Mesenchymal stem cell (in vitro differentiated cells and primary cell): Measurements from ENCODE around the gene JCHAIN. TPM values are rescaled to one million over a fixed set of nuclear protein-coding genes. Genes with fewer than 3 reads are reported as not detected.

Experiments used
- DNase-seq: peaks from one replicate; pipeline ENCODE4 v3.0.0-alpha.2; 2013
- H2AFZ ChIP-seq: one replicate; pipeline ENCODE4 v1.6.1; 2013; ENCODE audit warnings: low read depth, mild to moderate bottlenecking, control low read depth, inconsistent platforms, low read length, moderate library complexity
- H2AK5ac ChIP-seq: 2 replicates; pipeline ENCODE4 v1.6.1; 2013; ENCODE audit warnings: low read length, moderate library complexity, mild to moderate bottlenecking, inconsistent platforms; ENCODE audit not compliant: severe bottlenecking
- H2BK120ac ChIP-seq: one replicate; pipeline ENCODE4 v1.6.1; 2013; ENCODE audit warnings: low read depth, mild to moderate bottlenecking, inconsistent platforms, low read length, moderate library complexity
- H2BK12ac ChIP-seq, 2 experiments: one replicate each; pipeline ENCODE4 v1.6.1; 2013; ENCODE audit warnings: inconsistent platforms in 2 of 2, low read length in 2 of 2, mild to moderate bottlenecking in 2 of 2, moderate library complexity in 2 of 2, control low read depth in 1 of 2
- H2BK15ac ChIP-seq: one replicate; pipeline ENCODE4 v1.6.1; 2013; ENCODE audit warnings: mild to moderate bottlenecking, low read depth, inconsistent platforms; ENCODE audit not compliant: poor library complexity, severe bottlenecking
- H2BK5ac ChIP-seq: 2 replicates; pipeline ENCODE4 v1.6.1; 2013; ENCODE audit warnings: low read depth, mild to moderate bottlenecking, low read length, control low read depth, inconsistent platforms; ENCODE audit not compliant: poor library complexity, severe bottlenecking
- H3K14ac ChIP-seq, 2 experiments: one replicate each; pipeline ENCODE4 v1.6.1; 2013; ENCODE audit warnings: inconsistent platforms in 2 of 2, low read length in 2 of 2, control low read depth in 1 of 2, mild to moderate bottlenecking in 1 of 2, moderate library complexity in 1 of 2
- H3K18ac ChIP-seq, 2 experiments: one replicate each; pipeline ENCODE4 v1.6.1; 2013; ENCODE audit warnings: inconsistent platforms in 2 of 2, low read length in 2 of 2, control low read depth in 1 of 2, low read depth in 1 of 2, mild to moderate bottlenecking in 1 of 2
- H3K23ac ChIP-seq, 2 experiments: one replicate each; pipeline ENCODE4 v1.6.1; 2013; ENCODE audit warnings: inconsistent platforms in 2 of 2, low read length in 2 of 2, mild to moderate bottlenecking in 2 of 2, moderate library complexity in 2 of 2, control low read depth in 1 of 2
- H3K27ac ChIP-seq: 2 replicates; pipeline ENCODE4 v1.5.1; 2013; ENCODE audit warnings: mild to moderate bottlenecking, moderate library complexity, low read length, control low read depth, inconsistent platforms; ENCODE audit not compliant: poor library complexity, severe bottlenecking
- H3K27me3 ChIP-seq, 2 experiments: 2 replicates each; pipeline versions ENCODE4 v1.6.1 to v1.7.0; 2013; ENCODE audit warnings: low read length in 2 of 2, mild to moderate bottlenecking in 2 of 2, moderate library complexity in 2 of 2, control low read depth in 1 of 2, inconsistent platforms in 1 of 2; ENCODE audit not compliant: control insufficient read depth in 1 of 2, insufficient read depth in 1 of 2
- H3K36me3 ChIP-seq, 2 experiments: 2 replicates each; pipeline versions ENCODE4 v1.6.1 to v1.7.0; 2013; ENCODE audit warnings: low read length in 2 of 2, control low read depth in 1 of 2, inconsistent platforms in 1 of 2, low read depth in 1 of 2, mild to moderate bottlenecking in 1 of 2; ENCODE audit not compliant: insufficient read depth in 2 of 2, control insufficient read depth in 1 of 2
- H3K4ac ChIP-seq, 2 experiments: one replicate each; pipeline ENCODE4 v1.6.1; 2013; ENCODE audit warnings: inconsistent platforms in 2 of 2, low read length in 2 of 2, mild to moderate bottlenecking in 2 of 2, moderate library complexity in 2 of 2, control low read depth in 1 of 2, low read depth in 1 of 2
- H3K4me1 ChIP-seq: 2 replicates; pipeline ENCODE4 v1.6.1; 2013; ENCODE audit warnings: low read depth, low read length, control low read depth; ENCODE audit not compliant: control insufficient read depth, insufficient read depth
- H3K4me2 ChIP-seq: 2 replicates; pipeline ENCODE4 v1.6.1; 2013; ENCODE audit warnings: low read length, mild to moderate bottlenecking, inconsistent platforms; ENCODE audit not compliant: poor library complexity, severe bottlenecking
- H3K4me3 ChIP-seq, 2 experiments: 2 replicates each; pipeline versions ENCODE4 v1.5.1 to v1.7.0; 2013; ENCODE audit warnings: low read length in 2 of 2, mild to moderate bottlenecking in 2 of 2, control low read depth in 1 of 2, low read depth in 1 of 2; ENCODE audit not compliant: insufficient read depth in 1 of 2
- H3K79me1 ChIP-seq: replicated peaks from 2 replicates; pipeline ENCODE4 v1.6.1; 2013; ENCODE audit warnings: mild to moderate bottlenecking, control low read depth, low read length, inconsistent platforms; ENCODE audit not compliant: poor library complexity, severe bottlenecking
- H3K9ac ChIP-seq: 2 replicates; pipeline ENCODE4 v1.7.0; 2013; ENCODE audit warnings: mild to moderate bottlenecking, low read length, moderate library complexity
- H3K9me3 ChIP-seq: 2 replicates; pipeline ENCODE4 v1.7.0; 2013; ENCODE audit warnings: mild to moderate bottlenecking, low read length; ENCODE audit not compliant: control insufficient read depth
- H4K8ac ChIP-seq: one replicate; pipeline ENCODE4 v1.6.1; 2013; ENCODE audit warnings: inconsistent platforms, mild to moderate bottlenecking, low read length, moderate library complexity
- H4K91ac ChIP-seq: one replicate; pipeline ENCODE4 v1.6.1; 2013; ENCODE audit warnings: mild to moderate bottlenecking, low read length, inconsistent platforms
- WGBS: methylation state at CpG from one replicate; pipeline ENCODE4 v1.1.7; 2013; ENCODE audit warnings: mixed read lengths; 5-methylcytosine and 5-hydroxymethylcytosine counted together
- small RNA-seq: library from polyadenylated mRNA; stranded (forward); fragments of <200 nt; extraction: miRNeasy Mini kit (QIAGEN cat#:217004); gene quantifications from one replicate; pipeline ENCODE3, GENCODE V24; 2013; ENCODE audit warnings: low read depth

Gene JCHAIN

DNA sequence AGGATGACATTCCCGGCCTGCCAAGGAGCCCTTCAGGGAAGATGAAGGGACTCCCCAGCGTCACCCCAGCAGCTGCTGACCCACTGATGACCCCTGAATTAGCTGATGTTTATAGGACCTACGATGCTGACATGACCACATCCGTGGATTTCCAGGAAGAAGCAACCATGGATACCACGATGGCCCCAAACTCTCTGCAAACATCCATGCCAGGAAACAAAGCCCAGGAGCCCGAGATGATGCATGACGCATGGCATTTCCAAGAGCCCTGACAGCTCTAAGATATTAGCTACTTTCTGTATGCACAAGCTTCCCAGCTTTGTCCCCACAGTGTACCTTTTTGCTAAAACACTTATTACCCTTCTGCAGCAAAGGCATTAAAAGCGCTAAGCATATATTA, 59.8 kb downstream of the JCHAIN start:
- no peak overlapping the region for H2BK12ac ChIP-seq

More for the DNA sequence above, 59.8 kb downstream of the JCHAIN start:
- H3K4me3 ChIP-seq: no peak overlapping the region
- H3K9me3 ChIP-seq: no peaks in the 10 kb centered on the region
- no peak overlapping the region for H2AK5ac ChIP-seq
- H3K79me1 ChIP-seq: no peaks in the 10 kb centered on the region
- peaks cover 0 to 8% of the 10 kb centered on the region in 2 experiments for H3K27me3 ChIP-seq
- 82% methylated on average over 8 of the region's 8 CpGs for WGBS
- no peak overlapping the region for H2BK120ac ChIP-seq
- H3K18ac ChIP-seq: no peak overlapping the region
- no peak overlapping the region for H2BK15ac ChIP-seq
- no peak overlapping the region for H2AFZ ChIP-seq
- H4K91ac ChIP-seq: no peak overlapping the region
- H3K23ac ChIP-seq: no peak overlapping the region
- H4K8ac ChIP-seq: no peak overlapping the region
- no peak overlapping the region for H3K14ac ChIP-seq
- H3K27ac ChIP-seq: no peak overlapping the region
- no peak overlapping the region for H3K9ac ChIP-seq
- H2BK5ac ChIP-seq: no peak overlapping the region
- peak; percentile 19 for DNase-seq
- no peak overlapping the region for H3K4ac ChIP-seq
- H3K4me1 ChIP-seq: no peaks in the 10 kb centered on the region
- no peaks in the 10 kb centered on the region for H3K36me3 ChIP-seq
- no peak overlapping the region for H3K4me2 ChIP-seq

Small RNA genes within 50 kb of the gene (small RNA-seq; reads per million reads assigned to genes)
- gene RNU6-520P: not detected
- gene RNU6-784P: not detected
